Measurements from ENCODE around the gene MAPT. TPM values are rescaled to one million over a fixed set of nuclear protein-coding genes. Genes with fewer than 3 reads are reported as not detected.

MAPT gene
- total RNA-seq, 1 experiment from 2014 or later, result 1.6 TPM

- H3K36me3 Mint-ChIP-seq (ENCODE audit: insufficient read depth, unreplicated experiment), result no peaks in the 10 kb centered on the region
- intact Hi-C loops (cut with micrococcal nuclease; ENCODE audit: unreplicated experiment), result no loop called here
- CTCF ChIA-PET, result no interaction called here
- no peak for DNase-seq
- no TSS peak for BruUV-seq (replicated peaks)
- no peak overlapping the region for H3K4me3 Mint-ChIP-seq (ENCODE audit: low read depth, unreplicated experiment)
- no peak for TF ChIP-seq CTCF (IDR thresholded peaks at IDR 0.05; ENCODE audit: unreplicated experiment)
- peaks cover 2% of the 10 kb centered on the region for H3K9me3 Mint-ChIP-seq (ENCODE audit: low read depth, unreplicated experiment)
- no peak overlapping the region for H3K27ac Mint-ChIP-seq (ENCODE audit: unreplicated experiment)
- H3K4me1 Mint-ChIP-seq (ENCODE audit: low read depth, unreplicated experiment), result no peaks in the 10 kb centered on the region
- H3K27me3 Mint-ChIP-seq (ENCODE audit: unreplicated experiment), result peaks cover 44% of the 10 kb centered on the region
These were observed 70.3 kb downstream of the MAPT start for GRCh38 chr17:45964634-45965033.

GRCh38 chr17:45965812-45966211 lies 71.5 kb downstream of the MAPT start:
- peaks cover 56% of the 10 kb centered on the region for H3K27me3 Mint-ChIP-seq (ENCODE audit: unreplicated experiment)
- CTCF ChIA-PET, result interaction anchor here (1.0 kb wide), 1 partner anchor 11 kb away, joined by 4 read pairs; no protein-coding TSS in a partner anchor
- no TSS peak for BruUV-seq (replicated peaks)
- no peak overlapping the region for H3K4me3 Mint-ChIP-seq (ENCODE audit: low read depth, unreplicated experiment)
- no peaks in the 10 kb centered on the region for H3K36me3 Mint-ChIP-seq (ENCODE audit: insufficient read depth, unreplicated experiment)
- H3K27ac Mint-ChIP-seq (ENCODE audit: unreplicated experiment), result no peak overlapping the region
- no peaks in the 10 kb centered on the region for H3K4me1 Mint-ChIP-seq (ENCODE audit: low read depth, unreplicated experiment)
- TF ChIP-seq CTCF (IDR thresholded peaks at IDR 0.05; ENCODE audit: unreplicated experiment), result no peak
- peaks cover 6% of the 10 kb centered on the region for H3K9me3 Mint-ChIP-seq (ENCODE audit: low read depth, unreplicated experiment)
- no peak for DNase-seq
- intact Hi-C loops (cut with micrococcal nuclease; ENCODE audit: unreplicated experiment), result no loop called here

GRCh38 chr17:45966606-45967280 lies 72.4 kb downstream of the MAPT start:
- CTCF ChIA-PET, result no interaction called here
- DNase-seq, result no peak
- intact Hi-C loops (cut with micrococcal nuclease; ENCODE audit: unreplicated experiment), result no loop called here
- Mint-ChIP-seq H3K36me3 (ENCODE audit: insufficient read depth, unreplicated experiment) (no peaks in the 10 kb centered on the region), H3K27ac (ENCODE audit: unreplicated experiment) (no peak overlapping the region), H3K4me1 (ENCODE audit: low read depth, unreplicated experiment) (no peaks in the 10 kb centered on the region), H3K4me3 (ENCODE audit: low read depth, unreplicated experiment) (no peak overlapping the region), H3K27me3 (ENCODE audit: unreplicated experiment) (peaks cover 58% of the 10 kb centered on the region), H3K9me3 (ENCODE audit: low read depth, unreplicated experiment) (peaks cover 6% of the 10 kb centered on the region)
- no peak for TF ChIP-seq CTCF (IDR thresholded peaks at IDR 0.05; ENCODE audit: unreplicated experiment)
- BruUV-seq (replicated peaks), result no TSS peak

GRCh38 chr17:45967378-45967777 lies 73.0 kb downstream of the MAPT start:
- DNase-seq, result no peak
- no peaks in the 10 kb centered on the region for H3K36me3 Mint-ChIP-seq (ENCODE audit: insufficient read depth, unreplicated experiment)
- BruUV-seq (replicated peaks), result no TSS peak
- H3K4me3 Mint-ChIP-seq (ENCODE audit: low read depth, unreplicated experiment), result no peak overlapping the region
- H3K27ac Mint-ChIP-seq (ENCODE audit: unreplicated experiment), result no peak overlapping the region
- CTCF ChIA-PET, result no interaction called here
- TF ChIP-seq CTCF (IDR thresholded peaks at IDR 0.05; ENCODE audit: unreplicated experiment), result no peak
- intact Hi-C loops (cut with micrococcal nuclease; ENCODE audit: unreplicated experiment), result no loop called here
- H3K27me3 Mint-ChIP-seq (ENCODE audit: unreplicated experiment), result peaks cover 64% of the 10 kb centered on the region
- H3K9me3 Mint-ChIP-seq (ENCODE audit: low read depth, unreplicated experiment), result peaks cover 7% of the 10 kb centered on the region
- no peaks in the 10 kb centered on the region for H3K4me1 Mint-ChIP-seq (ENCODE audit: low read depth, unreplicated experiment)

Measured in Calu3 (cell line).